ENCODE measurements around the gene RBM38.
A peak's percentile ranks its signal among the peaks of the same experiment; 100 is the strongest.
"Not testable (repeated sequence)": the region's sequence is repeated elsewhere in the genome, so short reads cannot be mapped to it uniquely, and the experiment has no call there.

RBM38 gene

GRCh38 chr20:57417830-57418780, 26.9 kb downstream of the RBM38 start:
- DNase-seq (ENCODE audit: low spot score) = no peak

- DNase-seq (ENCODE audit: low spot score) = not testable (repeated sequence)
Observed at GRCh38 chr20:57419479-57419878, 28.3 kb downstream of the RBM38 start.

- no peak for DNase-seq (ENCODE audit: low spot score)
Observed at GRCh38 chr20:57420571-57421252, 29.5 kb downstream of the RBM38 start.

GRCh38 chr20:57421253-57422220, 30.3 kb downstream of the RBM38 start:
- no peak for DNase-seq (ENCODE audit: low spot score)

- DNase-seq (ENCODE audit: low spot score) = no peak
Observed at GRCh38 chr20:57422254-57422653, 31.1 kb downstream of the RBM38 start.

- DNase-seq (ENCODE audit: low spot score) = no peak
Observed at GRCh38 chr20:57425150-57426013, 34.2 kb downstream of the RBM38 start.

GRCh38 chr20:57426271-57426689, 35.1 kb downstream of the RBM38 start:
- DNase-seq (ENCODE audit: low spot score) = no peak

GRCh38 chr20:57426831-57427230, 35.6 kb downstream of the RBM38 start:
- DNase-seq (ENCODE audit: low spot score) = no peak

GRCh38 chr20:57428324-57429158, 37.3 kb downstream of the RBM38 start:
- peak; percentile 75 for DNase-seq (ENCODE audit: low spot score)

- DNase-seq (ENCODE audit: low spot score) = no peak
Observed at GRCh38 chr20:57429159-57429496, 37.9 kb downstream of the RBM38 start.

- DNase-seq (ENCODE audit: low spot score) = no peak
Observed at GRCh38 chr20:57429580-57430200, 38.5 kb downstream of the RBM38 start.

GRCh38 chr20:57430201-57430596, 39.0 kb downstream of the RBM38 start:
- not testable (repeated sequence) for DNase-seq (ENCODE audit: low spot score)

GRCh38 chr20:57431539-57431835, 40.3 kb downstream of the RBM38 start:
- DNase-seq (ENCODE audit: low spot score) = no peak

- DNase-seq (ENCODE audit: low spot score) = no peak
Observed at GRCh38 chr20:57432480-57432861, 41.3 kb downstream of the RBM38 start.

- no peak for DNase-seq (ENCODE audit: low spot score)
Observed at GRCh38 chr20:57432862-57433491, 41.8 kb downstream of the RBM38 start.

- DNase-seq (ENCODE audit: low spot score) = no peak
Observed at GRCh38 chr20:57433657-57434389, 42.6 kb downstream of the RBM38 start.

- DNase-seq (ENCODE audit: low spot score) = no peak
Observed at GRCh38 chr20:57434390-57434700, 43.1 kb downstream of the RBM38 start.

- DNase-seq (ENCODE audit: low spot score) = no peak
Observed at GRCh38 chr20:57435105-57435497, 43.9 kb downstream of the RBM38 start.

Measured in Ammon's horn (tissue), 1 donor.